Ishikawa (cell line): ENCODE measurements around the gene NANOS1.

Source experiments
- CREB1 ChIP-seq: IDR thresholded peaks from 2 replicates; pipeline ENCODE4 v1.6.1; 2012; ENCODE audit warnings: low read depth
- EP300 ChIP-seq: IDR thresholded peaks from 2 replicates; pipeline ENCODE4 v1.6.1; 2012; ENCODE audit warnings: borderline replicate concordance
- RAD21 ChIP-seq: IDR thresholded peaks from 2 replicates; pipeline ENCODE4 v1.6.1; 2012; ENCODE audit warnings: low read depth
- TAF1 ChIP-seq: IDR thresholded peaks from 2 replicates; pipeline ENCODE4 v1.6.1; 2012; ENCODE audit warnings: low read depth, mild to moderate bottlenecking
- YY1 ChIP-seq: IDR thresholded peaks from 2 replicates; pipeline ENCODE4 v1.6.1; 2012; ENCODE audit warnings: low read depth
- ZBTB7A ChIP-seq: IDR thresholded peaks from 2 replicates; pipeline ENCODE4 v1.6.1; 2012; ENCODE audit warnings: low read depth
- TF ChIP-seq, protein P1 (sequence below): IDR thresholded peaks from 2 replicates; pipeline ENCODE4 v1.6.1; 2012; ENCODE audit warnings: low read depth, mild to moderate bottlenecking
- TF ChIP-seq, protein P2 (sequence below): IDR thresholded peaks from 2 replicates; pipeline ENCODE4 v1.6.1; 2012

DNA sequence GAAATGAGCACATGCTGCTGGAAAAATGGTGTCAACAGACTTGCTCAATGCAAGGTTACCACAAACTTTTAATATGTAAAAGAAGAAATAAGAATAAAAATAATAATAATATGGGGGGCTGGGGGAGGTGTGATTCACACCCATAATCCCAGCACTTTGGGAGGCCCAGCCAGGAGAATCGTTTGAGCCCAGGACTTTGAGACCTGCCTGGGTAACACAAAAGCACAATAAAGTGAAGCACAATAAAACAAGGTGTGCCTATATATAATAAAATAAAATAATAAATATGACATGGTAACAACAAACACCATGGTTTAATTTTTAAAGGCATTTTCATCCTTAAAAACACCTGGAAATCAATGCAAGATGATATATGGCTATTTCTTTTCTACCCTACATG lies 26.0 kb downstream of the NANOS1 start:
- TF ChIP-seq EP300, result no peak
- TF ChIP-seq CREB1, result no peak
- TF ChIP-seq, protein P1, sequence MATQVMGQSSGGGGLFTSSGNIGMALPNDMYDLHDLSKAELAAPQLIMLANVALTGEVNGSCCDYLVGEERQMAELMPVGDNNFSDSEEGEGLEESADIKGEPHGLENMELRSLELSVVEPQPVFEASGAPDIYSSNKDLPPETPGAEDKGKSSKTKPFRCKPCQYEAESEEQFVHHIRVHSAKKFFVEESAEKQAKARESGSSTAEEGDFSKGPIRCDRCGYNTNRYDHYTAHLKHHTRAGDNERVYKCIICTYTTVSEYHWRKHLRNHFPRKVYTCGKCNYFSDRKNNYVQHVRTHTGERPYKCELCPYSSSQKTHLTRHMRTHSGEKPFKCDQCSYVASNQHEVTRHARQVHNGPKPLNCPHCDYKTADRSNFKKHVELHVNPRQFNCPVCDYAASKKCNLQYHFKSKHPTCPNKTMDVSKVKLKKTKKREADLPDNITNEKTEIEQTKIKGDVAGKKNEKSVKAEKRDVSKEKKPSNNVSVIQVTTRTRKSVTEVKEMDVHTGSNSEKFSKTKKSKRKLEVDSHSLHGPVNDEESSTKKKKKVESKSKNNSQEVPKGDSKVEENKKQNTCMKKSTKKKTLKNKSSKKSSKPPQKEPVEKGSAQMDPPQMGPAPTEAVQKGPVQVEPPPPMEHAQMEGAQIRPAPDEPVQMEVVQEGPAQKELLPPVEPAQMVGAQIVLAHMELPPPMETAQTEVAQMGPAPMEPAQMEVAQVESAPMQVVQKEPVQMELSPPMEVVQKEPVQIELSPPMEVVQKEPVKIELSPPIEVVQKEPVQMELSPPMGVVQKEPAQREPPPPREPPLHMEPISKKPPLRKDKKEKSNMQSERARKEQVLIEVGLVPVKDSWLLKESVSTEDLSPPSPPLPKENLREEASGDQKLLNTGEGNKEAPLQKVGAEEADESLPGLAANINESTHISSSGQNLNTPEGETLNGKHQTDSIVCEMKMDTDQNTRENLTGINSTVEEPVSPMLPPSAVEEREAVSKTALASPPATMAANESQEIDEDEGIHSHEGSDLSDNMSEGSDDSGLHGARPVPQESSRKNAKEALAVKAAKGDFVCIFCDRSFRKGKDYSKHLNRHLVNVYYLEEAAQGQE, result no peak
- no peak for TF ChIP-seq YY1
- TF ChIP-seq ZBTB7A, result no peak
- TF ChIP-seq RAD21, result no peak
- TF ChIP-seq, protein P2, sequence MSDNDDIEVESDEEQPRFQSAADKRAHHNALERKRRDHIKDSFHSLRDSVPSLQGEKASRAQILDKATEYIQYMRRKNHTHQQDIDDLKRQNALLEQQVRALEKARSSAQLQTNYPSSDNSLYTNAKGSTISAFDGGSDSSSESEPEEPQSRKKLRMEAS, result no peak
- TF ChIP-seq TAF1, result no peak
